Measurements from ENCODE around the gene SLC7A9. TPM values are rescaled to one million over a fixed set of nuclear protein-coding genes. Genes with fewer than 3 reads are reported as not detected.

Gene SLC7A9
- total RNA-seq, 2 donors from 2014 or later, result 0.28 TPM; not detected in 1

GRCh38 chr19:32879741-32880140 is 10.2 kb upstream of the SLC7A9 start:
- TF ChIP-seq POLR2A (IDR thresholded peaks at IDR 0.05) (no peak), POLR2AphosphoS5 (IDR thresholded peaks at IDR 0.05) (no peak), CTCF (IDR thresholded peaks at IDR 0.05) (no peak)
- H3K4me1 ChIP-seq (replicated peaks), result no peaks in the 10 kb centered on the region
- DNase-seq (ENCODE audit: low spot score), result no peak
- no peak overlapping the region for H3K4me3 ChIP-seq
- WGBS, result 94% methylated on average over 8 of the region's 8 CpGs
- no peak overlapping the region for H3K27ac ChIP-seq
- intact Hi-C loops (cut with DNase I), result no loop called here
- H3K27me3 ChIP-seq (replicated peaks; ENCODE audit: insufficient read depth), result no peaks in the 10 kb centered on the region
- H3K36me3 ChIP-seq, result no peaks in the 10 kb centered on the region
- H3K9me3 ChIP-seq, result no peaks in the 10 kb centered on the region

GRCh38 chr19:32878988-32879387 is 9.4 kb upstream of the SLC7A9 start:
- Histone ChIP-seq H3K4me1 (replicated peaks) (no peaks in the 10 kb centered on the region), H3K36me3 (no peaks in the 10 kb centered on the region), H3K9me3 (no peaks in the 10 kb centered on the region), H3K4me3 (no peak overlapping the region), H3K27ac (no peak overlapping the region), H3K27me3 (replicated peaks; ENCODE audit: insufficient read depth) (no peaks in the 10 kb centered on the region)
- DNase-seq (ENCODE audit: low spot score), result no peak
- TF ChIP-seq CTCF (IDR thresholded peaks at IDR 0.05) (no peak), POLR2A (IDR thresholded peaks at IDR 0.05) (no peak)
- intact Hi-C loops (cut with DNase I), result no loop called here
- WGBS, result 98% methylated on average over 12 of the region's 12 CpGs

DNA sequence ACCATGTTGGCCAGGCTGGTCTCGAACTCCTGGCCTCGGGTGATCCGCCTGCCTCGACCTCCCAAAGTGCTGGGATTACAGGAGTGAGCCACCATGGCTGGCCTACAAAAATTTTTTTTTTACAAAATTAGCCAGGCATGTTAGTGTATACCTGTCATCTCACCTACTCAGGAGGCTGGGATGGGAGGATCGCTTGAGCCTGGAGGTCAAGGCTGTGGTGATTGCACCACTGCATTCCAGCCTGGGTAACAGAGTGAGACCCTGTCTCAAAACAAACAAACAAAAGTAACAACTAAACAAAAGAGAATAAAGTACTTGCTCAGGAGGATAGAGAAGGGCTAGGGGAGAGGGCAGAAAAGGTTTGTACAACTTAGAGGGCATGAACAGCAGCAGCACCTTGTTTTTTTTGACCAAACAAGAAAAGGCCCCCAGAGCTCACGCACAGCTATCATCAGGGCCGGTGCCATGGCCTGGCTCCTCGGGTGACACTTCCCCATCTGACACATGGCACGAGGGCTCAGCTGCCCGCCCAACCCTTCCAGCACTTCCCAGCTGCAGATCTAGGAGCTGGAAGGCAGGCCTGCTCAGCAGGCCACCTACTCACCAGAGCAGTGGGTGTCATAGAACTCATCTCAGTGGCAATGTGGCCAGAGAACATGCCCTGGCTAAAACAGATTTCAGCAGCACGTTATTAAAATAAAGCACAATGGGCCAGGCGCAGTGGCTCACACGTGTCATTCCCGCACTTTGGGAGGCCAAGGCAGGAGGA is 8.6 kb upstream of the SLC7A9 start:
- 97% methylated on average over 14 of the region's 14 CpGs for WGBS
- intact Hi-C loops (cut with DNase I), result no loop called here
- TF ChIP-seq POLR2A (IDR thresholded peaks at IDR 0.05), result no peak
- no peak for TF ChIP-seq CTCF (IDR thresholded peaks at IDR 0.05)
- TF ChIP-seq POLR2AphosphoS5 (IDR thresholded peaks at IDR 0.05), result no peak
- H3K4me3 ChIP-seq, result no peak overlapping the region
- H3K4me1 ChIP-seq (replicated peaks), result no peaks in the 10 kb centered on the region
- H3K27me3 ChIP-seq (replicated peaks; ENCODE audit: insufficient read depth), result no peaks in the 10 kb centered on the region
- no peaks in the 10 kb centered on the region for H3K36me3 ChIP-seq
- DNase-seq (ENCODE audit: low spot score), result no peak
- H3K9me3 ChIP-seq, result no peaks in the 10 kb centered on the region
- no peak overlapping the region for H3K27ac ChIP-seq

DNA sequence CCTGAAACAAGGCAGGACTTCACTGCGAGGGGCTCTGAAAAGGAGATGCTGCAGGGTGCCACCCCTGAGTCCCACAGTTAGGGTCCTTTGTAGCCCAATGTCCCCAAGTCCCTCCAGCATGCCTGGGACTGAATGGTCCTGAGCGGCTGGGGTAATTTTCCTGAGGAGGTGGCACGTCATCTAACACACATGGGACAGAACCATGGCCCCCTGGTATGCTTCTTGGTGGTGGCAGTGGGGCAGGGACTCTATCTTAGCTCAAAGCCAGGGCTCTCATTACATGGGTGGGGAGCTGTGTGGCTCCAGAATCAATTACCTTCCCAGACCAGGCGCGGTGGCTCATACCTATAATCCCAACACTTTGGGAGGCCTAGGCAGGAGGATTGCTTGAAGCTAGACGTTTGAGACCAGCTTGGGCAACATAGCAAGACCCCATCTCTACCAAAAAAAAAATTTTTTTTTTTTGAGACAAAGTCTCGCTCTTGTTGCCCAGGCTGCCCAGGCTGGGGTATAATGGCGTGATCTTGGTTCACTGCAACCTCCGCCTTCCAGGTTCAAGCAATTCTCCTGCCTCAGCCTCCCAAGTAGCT is 7.9 kb upstream of the SLC7A9 start:
- Histone ChIP-seq H3K9me3 (no peaks in the 10 kb centered on the region), H3K4me1 (replicated peaks) (no peaks in the 10 kb centered on the region), H3K27ac (no peak overlapping the region), H3K4me3 (no peak overlapping the region), H3K27me3 (replicated peaks; ENCODE audit: insufficient read depth) (no peaks in the 10 kb centered on the region), H3K36me3 (no peaks in the 10 kb centered on the region)
- TF ChIP-seq POLR2A (IDR thresholded peaks at IDR 0.05) (no peak), CTCF (IDR thresholded peaks at IDR 0.05) (no peak), POLR2AphosphoS5 (IDR thresholded peaks at IDR 0.05) (no peak)
- WGBS, result 97% methylated on average over 9 of the region's 9 CpGs
- DNase-seq (ENCODE audit: low spot score), result no peak
- intact Hi-C loops (cut with DNase I), result no loop called here

- no peaks in the 10 kb centered on the region for H3K9me3 ChIP-seq
- no peak overlapping the region for H3K27ac ChIP-seq
- intact Hi-C loops (cut with DNase I), result no loop called here
- no peak for TF ChIP-seq POLR2A (IDR thresholded peaks at IDR 0.05)
- TF ChIP-seq CTCF (IDR thresholded peaks at IDR 0.05), result no peak
- H3K4me3 ChIP-seq, result no peak overlapping the region
- H3K36me3 ChIP-seq, result no peaks in the 10 kb centered on the region
- no peaks in the 10 kb centered on the region for H3K27me3 ChIP-seq (replicated peaks; ENCODE audit: insufficient read depth)
- H3K4me1 ChIP-seq (replicated peaks), result no peaks in the 10 kb centered on the region
- WGBS, result 44% methylated on average over 12 of the region's 12 CpGs
- DNase-seq (ENCODE audit: low spot score), result no peak
Observed at GRCh38 chr19:32876919-32877285, 7.3 kb upstream of the SLC7A9 start.
